Measurements from ENCODE around the gene NDOR1.
A peak's percentile ranks its signal among the peaks of the same experiment; 100 is the strongest.

NDOR1 gene

DNA sequence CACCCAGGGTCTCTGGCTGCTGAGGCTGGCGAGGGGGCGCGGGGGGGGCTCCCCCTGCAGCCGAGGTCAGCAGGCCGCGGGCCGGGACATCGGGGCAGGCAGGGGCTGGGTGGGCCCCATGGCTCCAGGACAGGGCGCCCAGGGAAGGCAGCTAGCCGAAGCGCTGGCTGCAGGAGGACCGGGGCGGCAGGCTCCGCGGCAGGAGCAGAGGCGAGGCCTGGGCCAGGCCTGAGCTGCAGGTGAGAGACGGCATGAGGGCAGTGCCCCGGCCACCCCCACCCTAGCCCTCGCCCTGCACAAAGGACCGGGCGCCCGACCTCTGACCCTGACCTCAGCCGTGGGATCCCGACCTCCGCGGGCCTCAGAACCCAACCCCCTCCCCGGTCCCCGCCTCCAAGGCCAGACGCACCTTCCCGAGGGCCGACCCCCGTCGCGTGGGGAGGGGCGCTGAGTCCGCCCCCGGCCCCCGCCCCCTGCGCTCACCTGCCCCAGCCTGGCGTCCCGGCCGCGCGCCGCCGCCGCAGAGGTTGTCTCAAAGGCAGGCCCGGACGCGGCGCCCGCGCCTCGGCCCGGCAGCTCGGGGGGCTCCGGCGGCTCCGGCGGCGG lies 16.1 kb downstream of the NDOR1 start:
- FAIRE-seq, result no peak

GRCh38 chr9:137222190-137223077 lies 16.9 kb downstream of the NDOR1 start, which contains the start of gene RNF208:
Gene RNF208 (minus strand): TSS chr9:137222240. CDS start chr9:137221212, 1,028 bp downstream.
- no peak for FAIRE-seq

DNA sequence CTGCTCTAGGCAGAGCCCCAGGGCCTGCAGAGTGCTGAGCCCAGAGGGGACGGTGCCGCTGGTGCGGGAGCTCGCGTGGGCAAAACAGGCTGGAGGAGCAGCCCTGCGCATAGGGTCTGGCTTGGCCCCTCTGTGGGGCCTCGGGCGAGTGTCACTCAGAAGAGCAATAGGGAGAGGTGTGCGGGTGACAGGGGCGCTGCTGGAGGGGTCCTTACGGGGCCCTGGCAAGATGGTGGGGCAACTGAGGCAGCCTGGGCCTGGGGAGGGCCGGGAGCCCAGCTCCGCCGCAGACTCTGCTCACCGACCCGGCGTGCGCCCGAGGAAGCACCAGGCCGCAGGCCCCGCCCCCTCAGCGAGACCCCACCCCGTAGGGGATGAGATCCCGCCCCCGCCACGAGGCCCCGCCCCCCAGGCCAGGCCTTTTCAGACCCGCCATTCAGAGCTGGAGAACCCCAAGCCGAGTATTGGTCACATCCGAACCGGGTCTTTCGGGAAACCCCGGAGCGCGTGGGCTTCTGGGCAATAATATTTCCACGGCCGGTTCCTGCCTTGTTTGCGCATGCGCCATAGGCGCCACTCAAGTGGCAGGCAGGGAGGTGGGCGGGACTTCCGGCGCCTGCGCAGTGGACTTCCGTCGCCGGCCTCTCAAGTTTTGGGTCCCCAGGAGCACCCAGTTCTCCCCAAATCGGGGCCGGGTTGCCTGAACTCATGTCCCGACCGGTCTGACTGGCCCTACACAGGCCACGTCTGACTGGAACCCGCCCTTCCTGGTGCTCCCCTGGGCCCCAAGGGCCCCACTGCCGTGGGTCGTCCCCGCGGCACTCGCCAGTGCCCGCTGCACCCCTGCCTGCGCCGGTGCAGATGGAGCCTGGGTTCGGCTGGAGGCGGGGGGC lies 17.8 kb downstream of the NDOR1 start:
- peak; percentile 97 for FAIRE-seq

DNA sequence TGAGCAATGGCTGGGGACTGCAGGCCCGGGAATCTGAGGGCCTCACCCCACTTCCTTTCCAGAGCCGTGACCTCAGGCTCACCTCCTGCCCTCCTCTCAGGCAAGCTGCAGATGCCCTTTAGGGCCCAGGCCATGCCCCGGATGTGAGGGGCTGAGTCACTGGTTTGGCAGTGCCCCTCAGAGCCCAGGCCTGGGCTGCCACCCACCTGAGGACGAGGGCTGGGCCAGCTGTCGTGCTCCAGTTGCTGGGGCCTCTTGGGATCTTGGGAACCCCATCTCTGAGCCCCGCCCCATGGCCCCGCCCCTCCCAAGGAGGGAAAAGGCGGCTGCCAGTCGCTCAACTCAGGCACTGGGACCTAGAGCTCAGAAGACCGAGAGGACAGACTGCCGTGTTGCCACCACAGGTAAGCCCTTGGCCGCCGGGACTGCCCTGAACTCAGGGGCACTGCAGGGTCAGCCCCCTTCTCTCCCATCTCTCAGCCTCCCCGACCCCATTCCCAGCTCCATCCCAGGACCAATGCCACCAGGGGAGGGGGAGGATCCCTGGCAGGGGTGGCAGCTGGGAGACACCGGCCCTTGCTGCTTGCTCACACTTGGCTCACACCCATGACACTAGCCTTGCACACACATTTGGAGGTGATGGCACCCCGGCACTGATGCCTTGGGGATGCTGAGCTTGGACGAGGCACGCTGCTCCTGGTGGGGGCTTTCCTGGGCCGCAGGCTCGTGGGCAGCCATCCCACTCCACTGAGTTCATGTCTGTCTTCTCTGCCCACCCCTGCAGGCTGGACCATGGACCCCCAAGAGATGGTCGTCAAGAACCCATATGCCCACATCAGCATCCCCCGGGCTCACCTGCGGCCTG lies 19.6 kb downstream of the NDOR1 start, which contains the start of gene CYSRT1:
CYSRT1 (plus strand) TSS at position 345 of the 865 bp plus-strand sequence; CDS start at position 793, 448 bp downstream.
- no peak for FAIRE-seq

- FAIRE-seq, result no peak
Measured at GRCh38 chr9:137225699-137226331, 20.3 kb downstream of the NDOR1 start.

- no peak for FAIRE-seq
Measured at GRCh38 chr9:137226338-137227053, 21.0 kb downstream of the NDOR1 start.

- no peak for FAIRE-seq
Measured at GRCh38 chr9:137227054-137227852, 21.8 kb downstream of the NDOR1 start, which contains the start of gene RNF224. Gene RNF224 (plus strand): TSS chr9:137227502. CDS start chr9:137228336, 834 bp downstream.

- no peak for FAIRE-seq
Measured at GRCh38 chr9:137227853-137228505, 22.5 kb downstream of the NDOR1 start.

DNA sequence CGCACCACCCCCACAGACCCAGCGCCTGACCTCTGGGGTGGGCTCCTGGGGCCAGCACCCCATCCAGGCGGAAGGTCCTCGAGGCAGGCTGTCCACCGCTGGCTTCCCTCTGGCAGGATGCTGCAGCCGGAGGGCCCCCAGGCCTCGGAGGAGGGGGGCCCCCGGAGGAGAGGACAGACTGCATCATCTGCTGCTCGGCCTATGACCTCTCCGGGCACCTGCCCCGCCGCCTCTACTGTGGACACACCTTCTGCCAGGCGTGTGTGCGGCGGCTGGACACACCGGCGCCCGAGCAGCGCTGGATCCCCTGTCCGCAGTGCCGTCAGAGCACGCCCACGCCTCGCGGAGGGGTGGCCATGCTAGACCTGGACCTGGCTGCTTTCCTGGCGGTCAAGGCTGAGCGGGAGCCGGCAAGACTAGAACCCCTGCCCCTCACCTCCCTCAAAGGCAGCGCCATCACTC lies 23.0 kb downstream of the NDOR1 start:
- no peak for FAIRE-seq

- FAIRE-seq, result no peak
Measured at GRCh38 chr9:137228968-137229896, 23.7 kb downstream of the NDOR1 start.

- FAIRE-seq, result no peak
Measured at GRCh38 chr9:137229903-137230704, 24.6 kb downstream of the NDOR1 start.

DNA sequence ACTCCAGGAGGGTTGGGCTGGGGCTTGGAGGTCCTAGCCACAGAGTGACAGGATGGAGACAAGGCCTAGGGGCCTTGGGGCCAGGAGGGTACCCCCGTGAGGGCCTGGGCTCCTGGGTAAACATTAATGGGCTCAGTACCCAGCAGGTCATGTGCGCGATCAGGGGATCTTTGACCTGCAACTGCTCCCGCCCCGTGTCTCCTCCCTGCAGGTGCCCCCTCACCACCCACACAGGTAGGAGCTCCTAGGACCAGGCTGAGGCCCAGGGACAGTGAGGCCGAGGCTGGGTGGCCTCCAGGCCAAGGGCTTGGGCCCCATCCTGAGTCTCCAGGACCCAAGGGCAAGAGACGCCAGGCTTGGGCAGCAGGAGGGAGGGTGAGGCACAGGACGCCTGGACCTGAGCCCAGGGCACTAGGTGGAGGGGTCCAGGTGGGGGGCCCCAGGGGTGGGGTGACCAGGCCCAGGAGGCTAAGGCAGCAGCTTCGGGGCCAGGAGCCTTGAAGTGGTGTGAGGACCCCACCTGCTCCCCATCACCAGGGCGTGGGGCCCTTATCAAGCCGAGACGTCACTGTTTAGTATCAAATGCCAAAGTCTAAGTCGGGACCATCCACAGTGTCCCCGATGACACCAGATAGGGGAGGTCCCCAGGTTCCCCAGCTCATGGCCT lies 25.3 kb downstream of the NDOR1 start, which contains the start of gene SLC34A3:
SLC34A3 (plus strand) TSS at position 197 of the 667 bp plus-strand sequence. CDS start 802 bp downstream, outside the sequence.
- no peak for FAIRE-seq

GRCh38 chr9:137231372-137232039 lies 26.0 kb downstream of the NDOR1 start:
- no peak for FAIRE-seq

DNA sequence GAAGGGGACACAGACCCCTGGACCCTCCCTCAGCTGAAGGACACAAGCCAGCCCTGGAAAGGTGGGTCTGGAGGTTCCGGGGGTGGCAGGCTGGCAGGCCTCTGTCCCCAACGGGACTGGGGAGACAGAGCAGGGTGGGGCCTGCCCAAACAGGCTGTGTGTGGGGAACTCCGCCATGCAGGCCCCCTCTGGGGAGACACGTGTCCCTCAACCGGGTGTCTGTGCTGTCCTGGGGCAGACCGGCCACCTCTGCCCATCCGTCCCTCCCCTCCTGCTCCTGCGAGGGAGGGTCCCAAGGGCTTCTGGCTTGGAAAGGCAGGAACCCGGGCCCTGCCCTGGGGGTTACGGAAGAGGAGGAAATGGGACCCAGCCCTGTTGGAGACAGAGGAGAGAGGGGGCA lies 26.6 kb downstream of the NDOR1 start:
- FAIRE-seq, result no peak

DNA sequence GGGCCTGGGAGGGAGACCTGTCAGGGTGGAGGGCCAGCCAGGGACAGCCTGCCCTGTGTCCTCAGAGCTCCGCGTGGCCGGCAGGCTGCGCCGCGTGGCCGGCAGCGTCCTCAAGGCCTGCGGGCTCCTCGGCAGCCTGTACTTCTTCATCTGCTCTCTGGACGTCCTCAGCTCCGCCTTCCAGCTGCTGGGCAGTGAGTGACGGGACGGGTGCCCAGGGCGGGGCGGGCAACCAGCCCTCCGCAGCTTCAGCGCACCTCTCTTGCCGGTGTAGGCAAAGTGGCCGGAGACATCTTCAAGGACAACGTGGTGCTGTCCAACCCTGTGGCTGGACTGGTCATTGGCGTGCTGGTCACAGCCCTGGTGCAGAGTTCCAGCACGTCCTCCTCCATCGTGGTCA lies 27.0 kb downstream of the NDOR1 start:
- FAIRE-seq, result no peak

Measured in A204.1 (cell line).